ENCODE results near the gene TSPAN32.
"Not testable (repeated sequence)": the region's sequence is repeated elsewhere in the genome, so short reads cannot be mapped to it uniquely, and the experiment has no call there.

TSPAN32 gene

GRCh38 chr11:2347308-2347830, 45.6 kb downstream of the TSPAN32 start:
- no peak for DNase-seq (ENCODE audit: low read depth)
- no peak for TF ChIP-seq CTCF (IDR thresholded peaks at IDR 0.05; ENCODE audit: insufficient read depth, low read depth, low read length, missing control alignments)
- H3K4me3 ChIP-seq (ENCODE audit: low read length), result no peak overlapping the region

GRCh38 chr11:2348986-2349385, 47.2 kb downstream of the TSPAN32 start:
- DNase-seq (ENCODE audit: low read depth), result peak; percentile 16
- H3K4me3 ChIP-seq (ENCODE audit: low read length), result no peak overlapping the region
- no peak for TF ChIP-seq CTCF (IDR thresholded peaks at IDR 0.05; ENCODE audit: insufficient read depth, low read depth, low read length, missing control alignments)

- no peak overlapping the region for H3K4me3 ChIP-seq (ENCODE audit: low read length)
- DNase-seq (ENCODE audit: low read depth), result no peak
- no peak for TF ChIP-seq CTCF (IDR thresholded peaks at IDR 0.05; ENCODE audit: insufficient read depth, low read depth, low read length, missing control alignments)
Observed at GRCh38 chr11:2351701-2352100, 49.9 kb downstream of the TSPAN32 start.

- H3K4me3 ChIP-seq (ENCODE audit: low read length), result no peak overlapping the region
- TF ChIP-seq CTCF (IDR thresholded peaks at IDR 0.05; ENCODE audit: insufficient read depth, low read depth, low read length, missing control alignments), result no peak
- DNase-seq (ENCODE audit: low read depth), result no peak
Observed at GRCh38 chr11:2352420-2352819, 50.6 kb downstream of the TSPAN32 start.

GRCh38 chr11:2355000-2355644, 53.3 kb downstream of the TSPAN32 start:
- TF ChIP-seq CTCF (IDR thresholded peaks at IDR 0.05; ENCODE audit: insufficient read depth, low read depth, low read length, missing control alignments), result no peak
- DNase-seq (ENCODE audit: low read depth), result no peak
- H3K4me3 ChIP-seq (ENCODE audit: low read length), result no peak overlapping the region

GRCh38 chr11:2357246-2357645, 55.4 kb downstream of the TSPAN32 start:
- H3K4me3 ChIP-seq (ENCODE audit: low read length), result no peak overlapping the region
- no peak for DNase-seq (ENCODE audit: low read depth)
- no peak for TF ChIP-seq CTCF (IDR thresholded peaks at IDR 0.05; ENCODE audit: insufficient read depth, low read depth, low read length, missing control alignments)

- not testable (repeated sequence) for H3K4me3 ChIP-seq (ENCODE audit: low read length); DNase-seq (ENCODE audit: low read depth)
Observed at GRCh38 chr11:2357651-2358050, 55.8 kb downstream of the TSPAN32 start.

Measured in epithelial cell of esophagus (primary cell).